K562 (cell line): Measurements from ENCODE around the gene OR14A16. TPM values are rescaled to one million over a fixed set of nuclear protein-coding genes. Genes with fewer than 3 reads are reported as not detected.

Source experiments
- CBX8 ChIP-seq: fragments of 200-600 bp; sonication (generic); IDR thresholded peaks from 2 replicates; pipeline ENCODE4 v1.6.1; 2012; ENCODE audit warnings: borderline replicate concordance, mixed run types, low read depth, mild to moderate bottlenecking, moderate library complexity, mixed read lengths, low read length, control low read depth, inconsistent platforms; ENCODE audit not compliant: poor library complexity, severe bottlenecking; ENCODE audit errors: extremely low read depth
- JUN ChIP-seq, 2 experiments: sonication (generic) in 1 of 2; formaldehyde crosslinking in 1 of 2; IDR thresholded peaks; 2 replicates each; pipeline versions ENCODE4 v1.6.1 to v1.8.0; 2012 to 2022; ENCODE audit warnings: borderline replicate concordance in 2 of 2, mild to moderate bottlenecking in 2 of 2, improper control_type of control experiment in 1 of 2, low read depth in 1 of 2, low read length in 1 of 2, missing genetic modification reagents in 1 of 2
- MXI1 ChIP-seq: IDR thresholded peaks from 2 replicates; pipeline ENCODE4 v1.6.1; 2011; ENCODE audit warnings: low read depth, mild to moderate bottlenecking, improper control_type of control experiment, low read length
- ZNF518B ChIP-seq: fragments of 250-450 bp; sonication (Bioruptor Pico); IDR thresholded peaks from 2 replicates; pipeline ENCODE4 v1.5.0; 2021; ENCODE audit warnings: mild to moderate bottlenecking, moderate library complexity
- polyA plus RNA-seq, 8 experiments: library from polyadenylated mRNA; depleted of rRNA in 4 of 8; stranded (reverse) in 5 of 8; unstranded in 3 of 8; fragments of >200 nt; fragmentation: Nextera tagmentation in 2 of 8; fragmentation: Illumina TruSeq in 1 of 8; extraction: Ambion mirVana in 2 of 8; extraction: Trizol in 1 of 8; gene quantifications; 2 replicates each; pipeline versions ENCODE4 v1.2.1 to v1.2.3, GENCODE V29; 2011 to 2014; ENCODE audit warnings: inconsistent platforms in 1 of 8, missing spikeins in 1 of 8
- total RNA-seq, 7 experiments: library from RNA; depleted of rRNA in 6 of 7; stranded (reverse); fragments of >200 nt in 6 of 7; fragmentation: Illumina TruSeq in 2 of 7; extraction: Trizol in 2 of 7; gene quantifications; 2 replicates each; pipeline versions ENCODE4 v1.2.1 to v1.2.3, GENCODE V29; 2011 to 2021; ENCODE audit warnings: low replicate concordance in 1 of 7
- TF ChIP-seq, protein P1 (sequence below): fragments of 200-600 bp; sonication (generic); IDR thresholded peaks from one replicate; pipeline ENCODE4 v1.6.1; 2012; ENCODE audit warnings: mild to moderate bottlenecking, low read depth, low read length, inconsistent platforms
- TF ChIP-seq, protein P2 (sequence below): fragments of 450-650 bp; formaldehyde crosslinking; IDR thresholded peaks from 2 replicates; pipeline ENCODE4 v1.4.0; 2020; ENCODE audit warnings: mild to moderate bottlenecking
- TF ChIP-seq, protein P3 (sequence below): fragments of 250-450 bp; sonication (Bioruptor Pico); IDR thresholded peaks from 2 replicates; pipeline ENCODE4 v1.8.0; 2021; ENCODE audit warnings: borderline replicate concordance, mild to moderate bottlenecking, moderate library complexity; ENCODE audit not compliant: poor library complexity, severe bottlenecking

Gene OR14A16
- total and polyA plus RNA-seq, 9 of the 15 experiments (the other 6 are each of a cell fraction or from before 2014, with no cell fraction given), result not detected

- TF ChIP-seq, protein P1, sequence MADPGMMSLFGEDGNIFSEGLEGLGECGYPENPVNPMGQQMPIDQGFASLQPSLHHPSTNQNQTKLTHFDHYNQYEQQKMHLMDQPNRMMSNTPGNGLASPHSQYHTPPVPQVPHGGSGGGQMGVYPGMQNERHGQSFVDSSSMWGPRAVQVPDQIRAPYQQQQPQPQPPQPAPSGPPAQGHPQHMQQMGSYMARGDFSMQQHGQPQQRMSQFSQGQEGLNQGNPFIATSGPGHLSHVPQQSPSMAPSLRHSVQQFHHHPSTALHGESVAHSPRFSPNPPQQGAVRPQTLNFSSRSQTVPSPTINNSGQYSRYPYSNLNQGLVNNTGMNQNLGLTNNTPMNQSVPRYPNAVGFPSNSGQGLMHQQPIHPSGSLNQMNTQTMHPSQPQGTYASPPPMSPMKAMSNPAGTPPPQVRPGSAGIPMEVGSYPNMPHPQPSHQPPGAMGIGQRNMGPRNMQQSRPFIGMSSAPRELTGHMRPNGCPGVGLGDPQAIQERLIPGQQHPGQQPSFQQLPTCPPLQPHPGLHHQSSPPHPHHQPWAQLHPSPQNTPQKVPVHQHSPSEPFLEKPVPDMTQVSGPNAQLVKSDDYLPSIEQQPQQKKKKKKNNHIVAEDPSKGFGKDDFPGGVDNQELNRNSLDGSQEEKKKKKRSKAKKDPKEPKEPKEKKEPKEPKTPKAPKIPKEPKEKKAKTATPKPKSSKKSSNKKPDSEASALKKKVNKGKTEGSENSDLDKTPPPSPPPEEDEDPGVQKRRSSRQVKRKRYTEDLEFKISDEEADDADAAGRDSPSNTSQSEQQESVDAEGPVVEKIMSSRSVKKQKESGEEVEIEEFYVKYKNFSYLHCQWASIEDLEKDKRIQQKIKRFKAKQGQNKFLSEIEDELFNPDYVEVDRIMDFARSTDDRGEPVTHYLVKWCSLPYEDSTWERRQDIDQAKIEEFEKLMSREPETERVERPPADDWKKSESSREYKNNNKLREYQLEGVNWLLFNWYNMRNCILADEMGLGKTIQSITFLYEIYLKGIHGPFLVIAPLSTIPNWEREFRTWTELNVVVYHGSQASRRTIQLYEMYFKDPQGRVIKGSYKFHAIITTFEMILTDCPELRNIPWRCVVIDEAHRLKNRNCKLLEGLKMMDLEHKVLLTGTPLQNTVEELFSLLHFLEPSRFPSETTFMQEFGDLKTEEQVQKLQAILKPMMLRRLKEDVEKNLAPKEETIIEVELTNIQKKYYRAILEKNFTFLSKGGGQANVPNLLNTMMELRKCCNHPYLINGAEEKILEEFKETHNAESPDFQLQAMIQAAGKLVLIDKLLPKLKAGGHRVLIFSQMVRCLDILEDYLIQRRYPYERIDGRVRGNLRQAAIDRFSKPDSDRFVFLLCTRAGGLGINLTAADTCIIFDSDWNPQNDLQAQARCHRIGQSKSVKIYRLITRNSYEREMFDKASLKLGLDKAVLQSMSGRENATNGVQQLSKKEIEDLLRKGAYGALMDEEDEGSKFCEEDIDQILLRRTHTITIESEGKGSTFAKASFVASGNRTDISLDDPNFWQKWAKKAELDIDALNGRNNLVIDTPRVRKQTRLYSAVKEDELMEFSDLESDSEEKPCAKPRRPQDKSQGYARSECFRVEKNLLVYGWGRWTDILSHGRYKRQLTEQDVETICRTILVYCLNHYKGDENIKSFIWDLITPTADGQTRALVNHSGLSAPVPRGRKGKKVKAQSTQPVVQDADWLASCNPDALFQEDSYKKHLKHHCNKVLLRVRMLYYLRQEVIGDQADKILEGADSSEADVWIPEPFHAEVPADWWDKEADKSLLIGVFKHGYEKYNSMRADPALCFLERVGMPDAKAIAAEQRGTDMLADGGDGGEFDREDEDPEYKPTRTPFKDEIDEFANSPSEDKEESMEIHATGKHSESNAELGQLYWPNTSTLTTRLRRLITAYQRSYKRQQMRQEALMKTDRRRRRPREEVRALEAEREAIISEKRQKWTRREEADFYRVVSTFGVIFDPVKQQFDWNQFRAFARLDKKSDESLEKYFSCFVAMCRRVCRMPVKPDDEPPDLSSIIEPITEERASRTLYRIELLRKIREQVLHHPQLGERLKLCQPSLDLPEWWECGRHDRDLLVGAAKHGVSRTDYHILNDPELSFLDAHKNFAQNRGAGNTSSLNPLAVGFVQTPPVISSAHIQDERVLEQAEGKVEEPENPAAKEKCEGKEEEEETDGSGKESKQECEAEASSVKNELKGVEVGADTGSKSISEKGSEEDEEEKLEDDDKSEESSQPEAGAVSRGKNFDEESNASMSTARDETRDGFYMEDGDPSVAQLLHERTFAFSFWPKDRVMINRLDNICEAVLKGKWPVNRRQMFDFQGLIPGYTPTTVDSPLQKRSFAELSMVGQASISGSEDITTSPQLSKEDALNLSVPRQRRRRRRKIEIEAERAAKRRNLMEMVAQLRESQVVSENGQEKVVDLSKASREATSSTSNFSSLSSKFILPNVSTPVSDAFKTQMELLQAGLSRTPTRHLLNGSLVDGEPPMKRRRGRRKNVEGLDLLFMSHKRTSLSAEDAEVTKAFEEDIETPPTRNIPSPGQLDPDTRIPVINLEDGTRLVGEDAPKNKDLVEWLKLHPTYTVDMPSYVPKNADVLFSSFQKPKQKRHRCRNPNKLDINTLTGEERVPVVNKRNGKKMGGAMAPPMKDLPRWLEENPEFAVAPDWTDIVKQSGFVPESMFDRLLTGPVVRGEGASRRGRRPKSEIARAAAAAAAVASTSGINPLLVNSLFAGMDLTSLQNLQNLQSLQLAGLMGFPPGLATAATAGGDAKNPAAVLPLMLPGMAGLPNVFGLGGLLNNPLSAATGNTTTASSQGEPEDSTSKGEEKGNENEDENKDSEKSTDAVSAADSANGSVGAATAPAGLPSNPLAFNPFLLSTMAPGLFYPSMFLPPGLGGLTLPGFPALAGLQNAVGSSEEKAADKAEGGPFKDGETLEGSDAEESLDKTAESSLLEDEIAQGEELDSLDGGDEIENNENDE, result no peak
- TF ChIP-seq CBX8, result no peak
- TF ChIP-seq, protein P2, sequence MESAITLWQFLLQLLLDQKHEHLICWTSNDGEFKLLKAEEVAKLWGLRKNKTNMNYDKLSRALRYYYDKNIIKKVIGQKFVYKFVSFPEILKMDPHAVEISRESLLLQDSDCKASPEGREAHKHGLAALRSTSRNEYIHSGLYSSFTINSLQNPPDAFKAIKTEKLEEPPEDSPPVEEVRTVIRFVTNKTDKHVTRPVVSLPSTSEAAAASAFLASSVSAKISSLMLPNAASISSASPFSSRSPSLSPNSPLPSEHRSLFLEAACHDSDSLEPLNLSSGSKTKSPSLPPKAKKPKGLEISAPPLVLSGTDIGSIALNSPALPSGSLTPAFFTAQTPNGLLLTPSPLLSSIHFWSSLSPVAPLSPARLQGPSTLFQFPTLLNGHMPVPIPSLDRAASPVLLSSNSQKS (CRISPR knock-in tag), result no peak
- TF ChIP-seq MXI1, result 0 out of 2 replicates have a peak, but pooled peaks have one; percentile 5
- TF ChIP-seq, protein P3, sequence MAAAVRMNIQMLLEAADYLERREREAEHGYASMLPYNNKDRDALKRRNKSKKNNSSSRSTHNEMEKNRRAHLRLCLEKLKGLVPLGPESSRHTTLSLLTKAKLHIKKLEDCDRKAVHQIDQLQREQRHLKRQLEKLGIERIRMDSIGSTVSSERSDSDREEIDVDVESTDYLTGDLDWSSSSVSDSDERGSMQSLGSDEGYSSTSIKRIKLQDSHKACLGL, result no peak
- peak; percentile 7; the same call in 1 of the 2 replicates for TF ChIP-seq JUN (IDR thresholded peaks at IDR 0.05; ENCODE audit: borderline replicate concordance, low read depth, low read length)
- TF ChIP-seq JUN (CRISPR knock-in tag; IDR thresholded peaks at IDR 0.05; ENCODE audit: borderline replicate concordance), result peak; percentile 69; the same call in 1 of the 2 replicates
- no peak for TF ChIP-seq ZNF518B (CRISPR knock-in tag)
Observed at GRCh38 chr1:247857069-247857984, 33.4 kb upstream of the OR14A16 start, which contains the start of gene TRIM58 (continued).
